Stimulated activated CD8-positive, alpha-beta memory T cell treated with anti-CD3 and anti-CD28 coated beads, Interleukin-7, amount 100 ng/mL, for 24 hours (primary cell): ENCODE results near the gene GATM.
"Not testable (repeated sequence)": the region's sequence is repeated elsewhere in the genome, so short reads cannot be mapped to it uniquely, and the experiment has no call there.

Source experiments
- DNase-seq: peaks from one replicate; pipeline ENCODE4 v3.0.0-alpha.2; 2020; ENCODE audit warnings: low read depth

Gene GATM

GRCh38 chr15:45389351-45389750, 11.0 kb upstream of the GATM start:
- DNase-seq, result no peak

- no peak for DNase-seq
These were observed 9.2 kb upstream of the GATM start for GRCh38 chr15:45387380-45388007.

GRCh38 chr15:45386974-45387373, 8.6 kb upstream of the GATM start:
- DNase-seq, result no peak

- no peak for DNase-seq
These were observed 8.1 kb upstream of the GATM start for GRCh38 chr15:45386420-45386819.

- no peak for DNase-seq
These were observed 7.2 kb upstream of the GATM start for GRCh38 chr15:45385590-45385989.

- no peak for DNase-seq
These were observed 6.4 kb upstream of the GATM start for GRCh38 chr15:45384700-45385099.

GRCh38 chr15:45378913-45379262, 544 bp upstream of the GATM start:
- DNase-seq, result no peak

- no peak for DNase-seq
These were observed 665 bp downstream of the GATM start for GRCh38 chr15:45377609-45378148.

- no peak for DNase-seq
These were observed 1.3 kb downstream of the GATM start for GRCh38 chr15:45376967-45377608.

GRCh38 chr15:45376300-45376928, 1.9 kb downstream of the GATM start:
- no peak for DNase-seq

GRCh38 chr15:45375836-45376235, 2.5 kb downstream of the GATM start:
- no peak for DNase-seq

- DNase-seq, result no peak
These were observed 4.4 kb downstream of the GATM start for GRCh38 chr15:45373976-45374375.

- no peak for DNase-seq
These were observed 6.0 kb downstream of the GATM start for GRCh38 chr15:45372041-45372995.

- DNase-seq, result no peak
These were observed 6.8 kb downstream of the GATM start for GRCh38 chr15:45371546-45371945.

GRCh38 chr15:45370042-45370441, 8.3 kb downstream of the GATM start:
- DNase-seq, result not testable (repeated sequence)

- DNase-seq, result not testable (repeated sequence)
These were observed 11.1 kb downstream of the GATM start for GRCh38 chr15:45367222-45367621.

GRCh38 chr15:45364271-45364670, 14.1 kb downstream of the GATM start:
- DNase-seq, result no peak

- no peak for DNase-seq
These were observed 14.5 kb downstream of the GATM start for GRCh38 chr15:45363801-45364200.

- DNase-seq, result no peak
These were observed 15.0 kb downstream of the GATM start for GRCh38 chr15:45363334-45363733.

GRCh38 chr15:45362419-45362818, 15.9 kb downstream of the GATM start:
- no peak for DNase-seq

- DNase-seq, result no peak
These were observed 16.5 kb downstream of the GATM start for GRCh38 chr15:45361878-45362277.

GRCh38 chr15:45355860-45356259, 22.5 kb downstream of the GATM start:
- no peak for DNase-seq
